HG03432 (cell line): ENCODE data around the gene SLC44A1.
A peak's percentile ranks its signal among the peaks of the same experiment; 100 is the strongest.
"Not testable (repeated sequence)": the region's sequence is repeated elsewhere in the genome, so short reads cannot be mapped to it uniquely, and the experiment has no call there.

ENCODE experiments used
- ATAC-seq: cut with Tn5 transposase; IDR thresholded peaks from one replicate; pipeline ENCODE4 v1.9.1; 2021; ENCODE audit warnings: mild to moderate bottlenecking, moderate library complexity; ENCODE audit not compliant: unreplicated experiment

Gene SLC44A1

DNA sequence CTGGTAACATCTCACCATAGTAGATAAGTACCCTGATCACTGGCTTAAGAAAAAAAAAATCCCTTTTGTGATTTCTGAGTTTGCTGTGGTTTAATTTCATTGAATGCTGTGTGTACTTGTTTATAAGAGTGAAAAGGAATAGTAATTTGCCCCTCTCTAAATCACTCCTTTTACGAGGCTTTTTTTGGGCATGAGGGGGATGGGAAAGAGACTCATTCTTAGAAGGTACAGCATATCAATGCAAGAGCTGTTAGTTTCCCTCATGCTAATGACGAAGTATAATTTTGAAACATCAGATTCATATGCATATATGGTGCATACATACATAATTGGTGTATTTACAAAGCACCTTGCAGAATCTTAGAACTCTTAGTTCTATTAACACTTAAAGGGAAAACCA lies 2.4 kb upstream of the SLC44A1 start:
- no peak for ATAC-seq

DNA sequence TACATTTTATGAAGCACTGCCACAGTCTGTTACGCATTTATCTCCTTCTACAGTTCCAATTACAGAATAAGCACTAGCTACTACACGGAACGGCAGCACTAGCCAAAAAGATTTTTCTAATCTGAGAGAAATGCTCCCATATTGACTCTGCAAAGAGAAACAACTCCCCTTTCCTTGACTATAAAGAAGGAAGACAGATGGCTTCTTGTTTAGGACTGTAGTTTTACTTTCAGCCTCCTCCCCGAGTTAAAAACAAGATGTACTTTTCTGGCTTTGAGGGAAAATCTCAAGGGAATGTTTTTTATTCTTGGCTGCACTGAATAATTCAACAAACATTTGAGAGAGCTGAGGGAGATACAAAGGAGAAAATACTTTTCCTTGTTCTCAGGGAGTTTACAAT lies 1.9 kb upstream of the SLC44A1 start:
- no peak for ATAC-seq

DNA sequence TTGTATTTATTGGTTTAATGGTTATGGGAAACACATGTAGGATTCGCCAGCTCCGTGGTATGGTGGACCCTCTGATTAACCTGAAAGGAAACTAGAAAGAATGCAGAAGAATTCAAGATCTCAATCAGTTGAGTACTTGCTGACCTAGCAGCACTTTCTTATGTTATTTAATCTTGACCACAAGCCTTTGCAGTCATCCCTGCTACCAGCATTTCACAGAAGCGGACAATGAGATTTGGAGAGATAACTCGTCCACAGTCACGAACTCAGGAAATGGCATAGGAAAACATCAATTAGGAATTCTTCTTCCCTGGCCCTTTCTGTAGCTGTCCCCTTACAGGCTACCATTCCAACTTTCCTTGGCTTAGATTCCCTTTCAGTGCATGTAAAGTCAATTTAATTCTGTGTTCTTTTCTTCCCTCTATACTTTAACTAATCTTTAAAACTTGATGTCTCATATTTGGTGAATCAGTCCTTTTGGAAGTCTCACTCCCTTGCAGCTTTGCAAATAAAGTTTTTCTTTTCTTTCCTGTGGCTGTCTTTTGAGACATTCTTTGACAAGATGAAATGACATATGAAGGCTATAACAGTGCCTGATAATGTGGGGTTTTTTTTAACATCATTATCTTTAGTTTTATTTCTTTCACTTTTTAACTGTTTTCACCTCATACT lies 1.3 kb upstream of the SLC44A1 start:
- no peak for ATAC-seq

DNA sequence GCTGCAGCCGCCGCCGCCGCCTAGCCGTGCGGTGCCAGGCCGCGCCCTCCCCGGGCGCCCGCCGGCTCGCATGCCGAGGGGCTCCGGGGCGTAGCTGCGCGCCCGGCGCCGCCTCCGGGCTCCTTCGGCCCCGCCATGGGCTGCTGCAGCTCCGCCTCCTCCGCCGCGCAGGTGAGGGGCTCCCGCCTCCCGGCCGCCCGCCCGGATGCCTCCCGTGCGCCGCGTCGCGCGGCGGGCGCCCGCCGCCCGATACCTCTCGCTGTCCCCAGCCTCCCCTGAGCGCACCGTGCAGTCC lies 230 bp downstream of the SLC44A1 start:
- ATAC-seq = peak; percentile 68

DNA sequence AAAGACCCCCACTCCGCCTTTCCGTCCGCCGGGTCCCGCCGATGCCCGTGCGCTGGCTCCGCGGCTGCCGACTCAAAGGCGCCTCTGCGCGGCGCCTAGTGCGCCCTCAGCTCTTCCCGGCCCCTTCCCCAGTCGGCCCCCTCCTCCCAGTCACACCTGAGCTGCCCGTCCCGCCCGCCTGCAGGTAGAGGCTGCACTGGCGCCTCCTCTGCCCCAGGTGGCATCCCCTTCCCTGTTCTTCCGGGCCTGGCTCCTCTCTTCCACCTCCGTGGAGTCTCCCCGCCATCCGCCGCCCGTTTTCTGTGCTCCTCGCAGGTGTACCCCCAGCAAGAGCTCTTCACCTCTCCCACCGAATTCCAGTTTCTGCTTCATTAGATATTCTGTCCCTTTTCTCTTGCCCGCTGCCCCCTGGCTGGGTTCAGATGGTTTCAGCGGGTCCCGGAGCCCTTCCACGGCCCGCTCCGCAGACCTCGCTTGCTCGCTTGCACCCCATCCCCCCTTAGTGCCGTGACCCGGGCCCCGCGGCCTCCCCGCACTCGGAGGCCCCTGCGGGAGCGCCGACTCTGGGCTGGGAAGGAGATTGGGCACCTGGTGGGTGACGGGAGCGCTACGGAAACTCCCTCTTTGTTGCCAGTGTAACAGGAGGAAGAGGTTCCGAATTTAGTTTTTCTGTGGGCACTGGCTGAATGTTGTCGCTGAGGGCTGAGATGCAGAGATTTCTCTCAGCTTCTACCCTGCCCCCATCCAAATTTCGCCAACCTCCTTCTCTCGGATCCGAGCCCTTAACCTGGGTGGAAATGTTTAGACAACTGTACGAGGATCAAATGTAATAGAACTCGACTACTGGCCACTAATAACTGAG lies 809 bp downstream of the SLC44A1 start:
- peak; percentile 18 for ATAC-seq

GRCh38 chr9:105245891-105246161 lies 1.4 kb downstream of the SLC44A1 start:
- no peak for ATAC-seq

DNA sequence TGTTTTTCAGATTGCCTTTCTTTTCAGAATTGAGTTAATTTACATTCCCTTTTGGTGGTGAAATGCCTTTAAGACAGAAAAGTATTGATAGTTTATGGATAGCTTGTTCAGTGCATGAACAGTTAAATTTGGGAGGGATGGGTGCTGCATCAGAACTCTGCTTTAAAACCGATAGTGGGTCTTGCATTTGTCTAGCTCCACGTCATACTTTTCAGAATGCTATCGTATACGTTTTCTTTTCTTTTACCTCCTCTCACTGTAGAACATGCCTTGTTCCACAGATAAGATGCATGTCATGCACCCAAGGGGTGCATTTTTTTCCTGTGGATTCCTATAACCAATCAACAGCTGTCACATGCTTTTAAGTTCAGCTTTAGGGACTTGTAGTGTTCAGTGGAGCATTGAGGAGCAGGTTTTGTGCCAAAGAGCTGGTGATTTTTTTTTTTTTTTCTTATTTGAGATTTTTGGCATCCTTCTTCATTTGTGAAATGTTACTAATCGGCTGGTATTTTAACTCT lies 2.3 kb downstream of the SLC44A1 start:
- ATAC-seq = no peak

GRCh38 chr9:105248691-105249090 lies 4.2 kb downstream of the SLC44A1 start:
- ATAC-seq = no peak

GRCh38 chr9:105251133-105251532 lies 6.7 kb downstream of the SLC44A1 start:
- no peak for ATAC-seq

DNA sequence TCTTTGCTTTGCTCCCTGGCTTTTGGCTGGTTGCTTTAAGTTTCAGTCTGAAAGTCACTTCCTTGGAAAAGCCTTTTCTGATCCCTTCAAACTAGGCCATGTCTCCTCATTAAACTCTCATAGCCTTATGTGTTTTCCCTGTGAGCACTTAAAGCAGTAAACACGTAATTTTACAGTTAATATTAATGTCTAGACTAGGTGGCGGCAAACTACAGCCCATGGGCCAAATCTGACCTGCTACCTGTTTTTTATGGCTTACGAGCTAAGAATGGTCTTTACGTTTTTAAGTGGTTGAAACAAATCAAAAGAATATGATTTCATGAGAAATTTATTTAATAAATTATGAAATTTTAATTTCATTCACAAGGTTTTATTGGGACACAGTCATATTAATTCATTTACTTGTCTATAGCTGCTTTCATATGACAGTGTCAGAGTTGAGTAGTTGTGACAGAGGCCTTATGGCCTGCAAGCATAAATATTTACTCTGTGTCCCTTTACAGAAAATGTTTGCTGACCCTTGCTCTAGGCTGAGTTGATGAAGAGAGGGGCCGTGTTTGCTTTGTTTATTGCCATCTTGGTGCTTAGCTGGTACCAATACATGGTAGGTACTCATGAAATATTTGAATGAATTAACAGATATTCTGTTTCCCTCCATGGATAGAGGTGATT lies 7.4 kb downstream of the SLC44A1 start:
- no peak for ATAC-seq

DNA sequence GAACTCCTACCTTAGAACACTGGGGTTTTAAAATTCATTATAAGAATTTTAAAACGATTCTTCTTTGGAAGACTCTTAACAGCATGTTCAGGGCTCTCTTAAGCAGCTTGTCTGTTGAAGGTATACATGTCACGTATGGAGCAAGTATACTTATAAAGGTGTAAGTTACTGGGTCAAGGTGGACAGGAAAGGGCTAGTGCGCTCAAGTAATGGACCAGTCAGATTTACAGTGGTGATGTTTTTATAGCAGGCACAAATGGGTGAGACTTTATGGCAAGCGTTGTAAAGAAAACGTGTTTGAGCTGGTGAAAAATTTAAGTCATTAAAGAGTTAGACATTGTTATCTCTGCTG lies 7.9 kb downstream of the SLC44A1 start:
- no peak for ATAC-seq

DNA sequence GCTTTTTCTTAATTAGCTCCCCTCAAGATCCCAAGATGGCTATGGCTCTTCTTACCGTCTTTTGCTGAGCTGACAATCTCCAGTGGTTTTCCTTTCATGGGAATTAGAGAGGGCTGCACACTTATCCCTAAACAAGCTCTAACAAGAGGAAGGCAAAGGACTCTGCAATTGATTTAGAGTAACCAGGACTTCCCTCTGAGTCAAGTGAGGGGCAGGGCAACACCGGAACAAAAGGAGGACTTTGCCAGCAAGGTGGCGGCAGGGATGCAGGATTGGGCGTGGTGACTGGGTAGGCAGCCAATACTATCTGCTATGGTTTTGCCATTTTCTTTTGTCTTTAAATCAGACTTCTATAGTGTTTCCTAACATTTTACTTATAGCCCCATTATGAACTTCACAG lies 9.8 kb downstream of the SLC44A1 start:
- no peak for ATAC-seq

DNA sequence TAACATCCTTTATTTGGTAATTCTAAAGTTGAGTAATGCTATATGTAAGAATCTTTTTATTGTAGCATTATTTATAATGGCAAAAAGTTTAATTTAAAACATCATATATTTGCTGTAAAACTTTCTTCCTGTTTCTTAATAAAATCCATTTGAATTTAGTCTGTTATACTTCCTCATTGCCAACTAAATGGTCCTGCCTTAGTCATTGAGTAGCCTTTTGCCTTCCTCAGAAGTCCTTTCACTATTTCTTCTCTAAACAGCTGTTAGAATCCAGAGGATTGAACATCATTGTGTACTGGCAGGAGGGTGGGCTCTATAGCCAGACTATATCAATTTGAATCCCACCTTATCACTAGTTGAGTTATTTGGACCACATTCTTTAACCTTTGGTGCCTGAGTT lies 11.0 kb downstream of the SLC44A1 start:
- no peak for ATAC-seq

GRCh38 chr9:105256569-105256968 lies 12.1 kb downstream of the SLC44A1 start:
- not testable (repeated sequence) for ATAC-seq

GRCh38 chr9:105257809-105258208 lies 13.4 kb downstream of the SLC44A1 start:
- no peak for ATAC-seq

- no peak for ATAC-seq
Measured at GRCh38 chr9:105258225-105258737, 13.8 kb downstream of the SLC44A1 start.

- no peak for ATAC-seq
Measured at GRCh38 chr9:105259274-105259673, 14.8 kb downstream of the SLC44A1 start.

- no peak for ATAC-seq
Measured at GRCh38 chr9:105259731-105260612, 15.5 kb downstream of the SLC44A1 start.

DNA sequence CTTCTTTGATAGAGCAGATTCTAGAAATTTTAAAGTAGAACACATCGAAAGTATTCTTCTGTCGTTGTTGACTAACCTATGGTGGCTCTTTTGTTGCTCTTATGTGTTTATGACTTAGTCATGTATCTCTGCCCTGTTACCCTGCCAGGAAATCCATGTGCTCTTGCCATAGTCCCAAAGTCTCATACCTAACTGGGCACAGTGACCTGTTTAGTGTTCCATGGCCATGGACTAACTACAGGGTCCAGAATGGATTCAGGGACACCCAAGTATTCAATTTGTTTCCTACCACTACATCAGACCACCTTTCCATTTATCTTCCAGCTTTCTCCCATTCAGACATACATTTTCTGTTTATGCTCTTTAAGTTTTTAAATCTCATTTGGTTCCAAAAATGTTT lies 18.0 kb downstream of the SLC44A1 start:
- no peak for ATAC-seq

- no peak for ATAC-seq
Measured at GRCh38 chr9:105264380-105264779, 19.9 kb downstream of the SLC44A1 start.

DNA sequence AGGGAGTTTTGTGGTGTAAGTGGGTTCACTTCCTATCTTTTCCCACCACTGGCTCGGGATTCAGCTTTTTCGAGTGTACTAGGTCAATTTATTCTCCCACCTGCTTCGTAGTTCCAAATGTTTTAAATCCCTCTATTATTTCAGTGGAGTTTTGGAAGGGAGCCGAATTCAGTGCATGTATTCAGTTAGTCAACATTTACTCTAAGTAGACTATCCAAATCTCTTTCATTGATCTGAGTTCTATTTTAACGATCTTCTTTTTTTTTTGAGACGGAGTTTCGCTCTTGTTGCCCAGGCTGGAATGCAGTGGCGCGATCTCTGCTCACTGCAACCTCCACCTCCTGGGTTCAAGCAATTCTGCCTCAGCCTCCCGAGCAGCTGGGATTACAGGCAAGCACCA lies 23.8 kb downstream of the SLC44A1 start:
- ATAC-seq = not testable (repeated sequence)
